Measurements from ENCODE around the gene KCNC3. TPM values are rescaled to one million over a fixed set of nuclear protein-coding genes. Genes with fewer than 3 reads are reported as not detected.

KCNC3 gene
- total and polyA plus RNA-seq, 4 donors, result 0.15 to 3.2 (median 1.2) TPM

GRCh38 chr19:50368649-50369570 lies 39.7 kb upstream of the KCNC3 start:
- peak; percentile 89 to 92 for DNase-seq
- Histone ChIP-seq H3K27me3 (ENCODE audit: control insufficient read depth in 1 of 2, insufficient read depth in 2 of 2, low read length in 1 of 2) (no peaks in the 10 kb centered on the region), H3K36me3 (ENCODE audit: control insufficient read depth in 1 of 2, insufficient read depth in 2 of 2, low read length in 1 of 2) (no peaks in the 10 kb centered on the region), H3K4me3 (ENCODE audit: low read length in 2 of 2) (peak overlapping the region; percentile 48 to 60), H3K27ac (ENCODE audit: low read depth in 1 of 2, low read length in 2 of 2) (peak overlapping the region in 1 of 2 donors; percentile 70), H3K9me3 (ENCODE audit: control insufficient read depth, low read length) (no peaks in the 10 kb centered on the region), H3K4me1 (ENCODE audit: control insufficient read depth in 1 of 2, insufficient read depth in 2 of 2, low read length in 2 of 2) (no peaks in the 10 kb centered on the region)
- intact Hi-C loops (cut with DNase I), result loop anchor here in 1 of 2 donors (2.0 kb wide), 1 partner anchor 46 kb away; no protein-coding TSS in a partner anchor
- ATAC-seq (ENCODE audit: low FRiP score), result peak; percentile 96
- 5 to 12% methylated on average over 34 of the region's 34 CpGs for WGBS, 2 donors

- no peak within 1 kb of the TSS for H3K27ac ChIP-seq (ENCODE audit: low read depth in 1 of 2, low read length in 2 of 2)
- no peaks in the 10 kb centered on the region for H3K36me3 ChIP-seq (ENCODE audit: control insufficient read depth in 1 of 2, insufficient read depth in 2 of 2, low read length in 1 of 2)
- H3K4me1 ChIP-seq (ENCODE audit: control insufficient read depth in 1 of 2, insufficient read depth in 2 of 2, low read length in 2 of 2), result no peaks in the 10 kb centered on the region
- 82 to 83% methylated on average over 11 of the region's 11 CpGs for WGBS, 2 donors
- no peaks in the 10 kb centered on the region for H3K27me3 ChIP-seq (ENCODE audit: control insufficient read depth in 1 of 2, insufficient read depth in 2 of 2, low read length in 1 of 2)
- H3K9me3 ChIP-seq (ENCODE audit: control insufficient read depth, low read length), result no peaks in the 10 kb centered on the region
- no peak for ATAC-seq (ENCODE audit: low FRiP score)
- H3K4me3 ChIP-seq (ENCODE audit: low read length in 2 of 2), result no peak within 1 kb of the TSS
- no peak for DNase-seq
- intact Hi-C loops (cut with DNase I), result loop anchor here in 1 of 2 donors (2.0 kb wide), 1 partner anchor 49 kb away; no protein-coding TSS in a partner anchor
Measured at GRCh38 chr19:50365434-50366306, 36.5 kb upstream of the KCNC3 start, which contains the start of gene NAPSA. Gene NAPSA (minus strand): TSS chr19:50365639. CDS start chr19:50365621, 18 bp downstream.

- Histone ChIP-seq H3K27ac (ENCODE audit: low read depth in 1 of 2, low read length in 2 of 2) (no peak overlapping the region), H3K36me3 (ENCODE audit: control insufficient read depth in 1 of 2, insufficient read depth in 2 of 2, low read length in 1 of 2) (no peaks in the 10 kb centered on the region), H3K4me1 (ENCODE audit: control insufficient read depth in 1 of 2, insufficient read depth in 2 of 2, low read length in 2 of 2) (no peaks in the 10 kb centered on the region), H3K9me3 (ENCODE audit: control insufficient read depth, low read length) (no peaks in the 10 kb centered on the region), H3K4me3 (ENCODE audit: low read length in 2 of 2) (no peak overlapping the region), H3K27me3 (ENCODE audit: control insufficient read depth in 1 of 2, insufficient read depth in 2 of 2, low read length in 1 of 2) (no peaks in the 10 kb centered on the region)
- ATAC-seq (ENCODE audit: low FRiP score) (no peak), DNase-seq (peak in 1 of 2 donors; percentile 15)
- intact Hi-C loops (cut with DNase I), result loop anchor here in 1 of 2 donors (5.0 kb wide), 1 partner anchor 99 kb away; no protein-coding TSS in a partner anchor
- WGBS, 2 donors, result 60 to 62% methylated on average over 11 of the region's 11 CpGs
Measured at GRCh38 chr19:50362656-50363424, 33.7 kb upstream of the KCNC3 start.

GRCh38 chr19:50362030-50362412 lies 32.8 kb upstream of the KCNC3 start:
- intact Hi-C loops (cut with DNase I), result loop anchor here in 1 of 2 donors (5.0 kb wide), 1 partner anchor 100 kb away; no protein-coding TSS in a partner anchor
- no peaks in the 10 kb centered on the region for H3K4me1 ChIP-seq (ENCODE audit: control insufficient read depth in 1 of 2, insufficient read depth in 2 of 2, low read length in 2 of 2)
- no peaks in the 10 kb centered on the region for H3K27me3 ChIP-seq (ENCODE audit: control insufficient read depth in 1 of 2, insufficient read depth in 2 of 2, low read length in 1 of 2)
- 80 to 82% methylated on average over 7 of the region's 7 CpGs for WGBS, 2 donors
- no peaks in the 10 kb centered on the region for H3K36me3 ChIP-seq (ENCODE audit: control insufficient read depth in 1 of 2, insufficient read depth in 2 of 2, low read length in 1 of 2)
- no peak overlapping the region for H3K27ac ChIP-seq (ENCODE audit: low read depth in 1 of 2, low read length in 2 of 2)
- ATAC-seq (ENCODE audit: low FRiP score) (no peak), DNase-seq (peak in 1 of 2 donors; percentile 46)
- H3K4me3 ChIP-seq (ENCODE audit: low read length in 2 of 2), result no peak overlapping the region
- no peaks in the 10 kb centered on the region for H3K9me3 ChIP-seq (ENCODE audit: control insufficient read depth, low read length)

- no peaks in the 10 kb centered on the region for H3K4me1 ChIP-seq (ENCODE audit: control insufficient read depth in 1 of 2, insufficient read depth in 2 of 2, low read length in 2 of 2)
- H3K9me3 ChIP-seq (ENCODE audit: control insufficient read depth, low read length), result no peaks in the 10 kb centered on the region
- ATAC-seq (ENCODE audit: low FRiP score), result no peak
- no peaks in the 10 kb centered on the region for H3K27me3 ChIP-seq (ENCODE audit: control insufficient read depth in 1 of 2, insufficient read depth in 2 of 2, low read length in 1 of 2)
- intact Hi-C loops (cut with DNase I), result loop anchor here in 1 of 2 donors (5.0 kb wide), 1 partner anchor 101 kb away; no protein-coding TSS in a partner anchor
- no peak overlapping the region for H3K4me3 ChIP-seq (ENCODE audit: low read length in 2 of 2)
- H3K27ac ChIP-seq (ENCODE audit: low read depth in 1 of 2, low read length in 2 of 2), result no peak overlapping the region
- DNase-seq, result peak in 1 of 2 donors; percentile 6
- 88 to 89% methylated on average over 6 to 7 of the region's 7 CpGs for WGBS, 2 donors
- H3K36me3 ChIP-seq (ENCODE audit: control insufficient read depth in 1 of 2, insufficient read depth in 2 of 2, low read length in 1 of 2), result no peaks in the 10 kb centered on the region
Measured at GRCh38 chr19:50361290-50362029, 32.3 kb upstream of the KCNC3 start.

- intact Hi-C loops (cut with DNase I), result loop anchor here in 1 of 2 donors (5.0 kb wide), 1 partner anchor 423 kb away; no protein-coding TSS in a partner anchor
- 93 to 94% methylated on average over 11 of the region's 11 CpGs for WGBS, 2 donors
Measured at GRCh38 chr19:50359328-50359818, 30.2 kb upstream of the KCNC3 start.

GRCh38 chr19:50358483-50359327 lies 29.5 kb upstream of the KCNC3 start:
- H3K27ac ChIP-seq (ENCODE audit: low read depth in 1 of 2, low read length in 2 of 2), result no peak overlapping the region
- ATAC-seq (ENCODE audit: low FRiP score), result peak; percentile 78
- no peaks in the 10 kb centered on the region for H3K9me3 ChIP-seq (ENCODE audit: control insufficient read depth, low read length)
- peak; percentile 82 to 91 for DNase-seq
- no peaks in the 10 kb centered on the region for H3K36me3 ChIP-seq (ENCODE audit: control insufficient read depth in 1 of 2, insufficient read depth in 2 of 2, low read length in 1 of 2)
- 27 to 36% methylated on average over 51 to 54 of the region's 54 CpGs for WGBS, 2 donors
- H3K4me3 ChIP-seq (ENCODE audit: low read length in 2 of 2), result no peak overlapping the region
- H3K4me1 ChIP-seq (ENCODE audit: control insufficient read depth in 1 of 2, insufficient read depth in 2 of 2, low read length in 2 of 2), result no peaks in the 10 kb centered on the region
- no peaks in the 10 kb centered on the region for H3K27me3 ChIP-seq (ENCODE audit: control insufficient read depth in 1 of 2, insufficient read depth in 2 of 2, low read length in 1 of 2)
- intact Hi-C loops (cut with DNase I), result loop anchor here in 1 of 2 donors (5.0 kb wide), 1 partner anchor 424 kb away; no protein-coding TSS in a partner anchor

More at GRCh38 chr19:50359328-50359818, 30.2 kb upstream of the KCNC3 start:
- ATAC-seq (ENCODE audit: low FRiP score) (no peak), DNase-seq (no peak)
- Histone ChIP-seq H3K36me3 (ENCODE audit: control insufficient read depth in 1 of 2, insufficient read depth in 2 of 2, low read length in 1 of 2) (no peaks in the 10 kb centered on the region), H3K4me3 (ENCODE audit: low read length in 2 of 2) (no peak overlapping the region), H3K9me3 (ENCODE audit: control insufficient read depth, low read length) (no peaks in the 10 kb centered on the region), H3K27me3 (ENCODE audit: control insufficient read depth in 1 of 2, insufficient read depth in 2 of 2, low read length in 1 of 2) (no peaks in the 10 kb centered on the region), H3K27ac (ENCODE audit: low read depth in 1 of 2, low read length in 2 of 2) (no peak overlapping the region), H3K4me1 (ENCODE audit: control insufficient read depth in 1 of 2, insufficient read depth in 2 of 2, low read length in 2 of 2) (no peaks in the 10 kb centered on the region)
